SHP77 (cell line): ENCODE results near the gene MLH3.
A peak's percentile ranks its signal among the peaks of the same experiment; 100 is the strongest.
"Not testable (repeated sequence)": the region's sequence is repeated elsewhere in the genome, so short reads cannot be mapped to it uniquely, and the experiment has no call there.

Experiments used
- DNase-seq, 2 experiments: peaks; one replicate each; lab custom pipeline; 2025; lab: John Stamatoyannopoulos, UW

The MLH3 gene

GRCh38 chr14:75025876-75026275, 25.4 kb downstream of the MLH3 start:
- DNase-seq: no peak

GRCh38 chr14:75025082-75025481, 26.2 kb downstream of the MLH3 start:
- DNase-seq: no peak

GRCh38 chr14:75023108-75023507, 28.2 kb downstream of the MLH3 start:
- no peak for DNase-seq

GRCh38 chr14:75022655-75023054, 28.6 kb downstream of the MLH3 start:
- DNase-seq: peak in 1 of 2 experiments; percentile 3

- DNase-seq: no peak
Measured at GRCh38 chr14:75018694-75019093, 32.6 kb downstream of the MLH3 start.

- no peak for DNase-seq
Measured at GRCh38 chr14:75016815-75017214, 34.5 kb downstream of the MLH3 start.

GRCh38 chr14:75015496-75015895, 35.8 kb downstream of the MLH3 start:
- DNase-seq: no peak

GRCh38 chr14:75013290-75013689, 38.0 kb downstream of the MLH3 start:
- DNase-seq: no peak

- DNase-seq: no peak
Measured at GRCh38 chr14:75011356-75011994, 39.8 kb downstream of the MLH3 start.

GRCh38 chr14:75010472-75011093, 40.7 kb downstream of the MLH3 start:
- DNase-seq: no peak

- no peak for DNase-seq
Measured at GRCh38 chr14:75009176-75009575, 42.1 kb downstream of the MLH3 start.

GRCh38 chr14:75005357-75005756, 45.9 kb downstream of the MLH3 start:
- DNase-seq: no peak

GRCh38 chr14:75003250-75004027, 47.8 kb downstream of the MLH3 start:
- DNase-seq: no peak

- DNase-seq: peak; percentile 97 to 98
Measured at GRCh38 chr14:75002392-75003249, 48.6 kb downstream of the MLH3 start, which contains the start of gene EIF2B2. Gene EIF2B2, plus strand, starts transcription at chr14:75002921. Its CDS starts 70 bp downstream, at chr14:75002991.

GRCh38 chr14:75001899-75002298, 49.4 kb downstream of the MLH3 start:
- DNase-seq: no peak

- no peak for DNase-seq
Measured at GRCh38 chr14:75001261-75001660, 50.0 kb downstream of the MLH3 start.

- not testable (repeated sequence) for DNase-seq
Measured at GRCh38 chr14:74995781-74996180, 55.5 kb downstream of the MLH3 start.

GRCh38 chr14:74994182-74994581, 57.1 kb downstream of the MLH3 start:
- not testable (repeated sequence) for DNase-seq

- no peak for DNase-seq
Measured at GRCh38 chr14:74988993-74989392, 62.3 kb downstream of the MLH3 start.

- no peak for DNase-seq
Measured at GRCh38 chr14:74988131-74988530, 63.1 kb downstream of the MLH3 start.

- no peak for DNase-seq
Measured at GRCh38 chr14:74985806-74986205, 65.5 kb downstream of the MLH3 start.

- no peak for DNase-seq
Measured at GRCh38 chr14:74985028-74985310, 66.3 kb downstream of the MLH3 start.
